ENCODE measurements around the gene EVI2A. TPM values are rescaled to one million over a fixed set of nuclear protein-coding genes. Genes with fewer than 3 reads are reported as not detected.

The EVI2A gene
- total RNA-seq, 1 experiment from 2014 or later = not detected

DNA sequence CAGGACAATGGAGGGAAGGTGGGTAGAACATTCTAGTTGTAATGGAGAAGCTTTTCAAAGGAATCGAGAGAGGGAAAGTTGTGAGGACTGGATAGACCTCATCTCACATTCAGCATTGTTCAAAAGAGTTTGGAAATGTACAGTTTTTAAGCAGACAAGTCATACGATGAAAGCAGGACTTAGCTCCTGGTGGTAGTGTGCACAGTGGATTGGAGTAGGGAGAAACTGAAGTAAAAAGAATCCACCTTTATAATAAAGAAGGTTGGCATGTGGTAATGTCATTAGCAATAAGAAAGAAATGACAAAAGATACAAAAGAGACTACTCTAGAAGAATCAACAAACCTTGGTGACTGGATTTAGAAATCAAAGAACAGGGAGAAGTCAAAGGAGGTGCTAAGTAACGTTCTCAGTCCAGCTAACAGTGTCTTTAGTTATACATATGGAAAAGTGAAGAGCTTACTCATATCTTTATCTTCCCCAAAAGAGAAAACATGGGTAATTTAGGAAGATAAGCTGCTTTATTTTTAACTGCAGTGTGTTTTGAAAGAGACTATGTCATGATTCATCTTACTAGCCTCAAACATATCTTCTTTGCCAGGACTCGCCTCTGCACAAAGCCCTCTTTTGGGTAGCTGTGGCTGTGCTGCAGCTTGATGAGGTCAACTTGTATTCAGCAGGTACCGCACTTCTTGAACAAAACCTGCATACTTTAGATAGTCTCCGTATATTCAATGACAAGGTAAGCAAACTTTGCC, 18.7 kb upstream of the EVI2A start:
- CTCF ChIA-PET = interaction anchor here (0.6 to 0.7 kb wide), 2 partner anchors 150 to 595 kb away, joined by 4 to 6 read pairs; no protein-coding TSS in a partner anchor
- H3K9me3 Mint-ChIP-seq (ENCODE audit: low read depth, unreplicated experiment) = no peaks in the 10 kb centered on the region
- H3K4me3 Mint-ChIP-seq (ENCODE audit: low read depth, unreplicated experiment) = no peak overlapping the region
- intact Hi-C loops (cut with micrococcal nuclease; ENCODE audit: unreplicated experiment) = no loop called here
- H3K4me1 Mint-ChIP-seq (ENCODE audit: low read depth, unreplicated experiment) = no peaks in the 10 kb centered on the region
- H3K27ac Mint-ChIP-seq (ENCODE audit: unreplicated experiment) = no peak overlapping the region
- DNase-seq = no peak
- H3K36me3 Mint-ChIP-seq (ENCODE audit: insufficient read depth, unreplicated experiment) = peaks cover 4% of the 10 kb centered on the region
- no TSS peak for BruUV-seq (replicated peaks)
- TF ChIP-seq, protein P1, sequence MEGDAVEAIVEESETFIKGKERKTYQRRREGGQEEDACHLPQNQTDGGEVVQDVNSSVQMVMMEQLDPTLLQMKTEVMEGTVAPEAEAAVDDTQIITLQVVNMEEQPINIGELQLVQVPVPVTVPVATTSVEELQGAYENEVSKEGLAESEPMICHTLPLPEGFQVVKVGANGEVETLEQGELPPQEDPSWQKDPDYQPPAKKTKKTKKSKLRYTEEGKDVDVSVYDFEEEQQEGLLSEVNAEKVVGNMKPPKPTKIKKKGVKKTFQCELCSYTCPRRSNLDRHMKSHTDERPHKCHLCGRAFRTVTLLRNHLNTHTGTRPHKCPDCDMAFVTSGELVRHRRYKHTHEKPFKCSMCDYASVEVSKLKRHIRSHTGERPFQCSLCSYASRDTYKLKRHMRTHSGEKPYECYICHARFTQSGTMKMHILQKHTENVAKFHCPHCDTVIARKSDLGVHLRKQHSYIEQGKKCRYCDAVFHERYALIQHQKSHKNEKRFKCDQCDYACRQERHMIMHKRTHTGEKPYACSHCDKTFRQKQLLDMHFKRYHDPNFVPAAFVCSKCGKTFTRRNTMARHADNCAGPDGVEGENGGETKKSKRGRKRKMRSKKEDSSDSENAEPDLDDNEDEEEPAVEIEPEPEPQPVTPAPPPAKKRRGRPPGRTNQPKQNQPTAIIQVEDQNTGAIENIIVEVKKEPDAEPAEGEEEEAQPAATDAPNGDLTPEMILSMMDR (IDR thresholded peaks at IDR 0.05; ENCODE audit: unreplicated experiment) = no peak
- H3K27me3 Mint-ChIP-seq (ENCODE audit: unreplicated experiment) = no peaks in the 10 kb centered on the region

- intact Hi-C loops (cut with micrococcal nuclease; ENCODE audit: unreplicated experiment) = no loop called here
- Mint-ChIP-seq H3K27ac (ENCODE audit: unreplicated experiment) (no peak overlapping the region), H3K36me3 (ENCODE audit: insufficient read depth, unreplicated experiment) (no peaks in the 10 kb centered on the region), H3K4me1 (ENCODE audit: low read depth, unreplicated experiment) (no peaks in the 10 kb centered on the region), H3K9me3 (ENCODE audit: low read depth, unreplicated experiment) (no peaks in the 10 kb centered on the region), H3K4me3 (ENCODE audit: low read depth, unreplicated experiment) (no peak overlapping the region), H3K27me3 (ENCODE audit: unreplicated experiment) (no peaks in the 10 kb centered on the region)
- DNase-seq = no peak
- TF ChIP-seq, protein P1 (IDR thresholded peaks at IDR 0.05; ENCODE audit: unreplicated experiment) = no peak
- CTCF ChIA-PET = no interaction called here
- BruUV-seq (replicated peaks) = no TSS peak
Measured at GRCh38 chr17:31329221-31329620, 7.8 kb upstream of the EVI2A start.

DNA sequence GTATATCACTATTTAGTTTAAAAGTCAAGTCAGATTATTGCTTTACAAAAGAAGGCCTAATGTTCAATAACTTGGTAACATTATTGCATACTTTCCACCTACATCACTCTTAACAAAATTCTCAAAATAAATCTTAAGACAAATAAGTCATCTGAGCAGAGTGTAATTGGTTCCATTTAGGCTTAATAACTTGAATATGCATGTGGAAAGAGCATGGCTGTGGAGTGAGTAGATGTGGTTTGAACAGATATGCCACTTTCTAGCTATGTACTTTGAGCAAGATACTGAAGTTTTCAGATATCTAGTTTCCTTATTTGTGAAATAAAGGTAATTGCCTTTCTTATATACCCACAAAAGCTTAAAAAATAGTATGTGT, 6.7 kb upstream of the EVI2A start:
- DNase-seq = no peak
- TF ChIP-seq, protein P1 (IDR thresholded peaks at IDR 0.05; ENCODE audit: unreplicated experiment) = no peak
- no peak overlapping the region for H3K27ac Mint-ChIP-seq (ENCODE audit: unreplicated experiment)
- H3K4me1 Mint-ChIP-seq (ENCODE audit: low read depth, unreplicated experiment) = no peaks in the 10 kb centered on the region
- BruUV-seq (replicated peaks) = no TSS peak
- no peaks in the 10 kb centered on the region for H3K9me3 Mint-ChIP-seq (ENCODE audit: low read depth, unreplicated experiment)
- H3K27me3 Mint-ChIP-seq (ENCODE audit: unreplicated experiment) = no peaks in the 10 kb centered on the region
- no peaks in the 10 kb centered on the region for H3K36me3 Mint-ChIP-seq (ENCODE audit: insufficient read depth, unreplicated experiment)
- H3K4me3 Mint-ChIP-seq (ENCODE audit: low read depth, unreplicated experiment) = no peak overlapping the region
- CTCF ChIA-PET = no interaction called here
- intact Hi-C loops (cut with micrococcal nuclease; ENCODE audit: unreplicated experiment) = no loop called here

DNA sequence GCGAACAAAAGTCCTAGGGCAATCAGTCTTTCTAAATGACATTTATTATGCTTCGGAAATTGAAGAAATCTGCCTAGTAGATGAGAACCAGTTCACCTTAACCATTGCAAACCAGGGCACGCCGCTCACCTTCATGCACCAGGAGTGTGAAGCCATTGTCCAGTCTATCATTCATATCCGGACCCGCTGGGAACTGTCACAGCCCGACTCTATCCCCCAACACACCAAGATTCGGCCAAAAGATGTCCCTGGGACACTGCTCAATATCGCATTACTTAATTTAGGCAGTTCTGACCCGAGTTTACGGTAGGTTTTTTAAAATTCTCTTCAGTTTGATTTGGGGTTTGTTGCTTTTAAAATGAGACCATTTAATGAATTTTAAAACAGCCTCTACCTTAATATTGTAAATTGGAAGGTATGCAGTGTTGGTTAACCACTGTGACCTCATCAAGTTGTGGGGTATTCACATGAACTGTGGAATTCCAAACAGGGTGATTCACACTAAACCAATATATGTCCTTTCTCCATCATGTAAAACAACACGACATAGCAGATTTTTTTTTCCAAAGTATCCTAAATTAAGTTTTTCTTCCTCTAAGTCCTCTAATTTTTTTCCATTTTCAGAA, 6.2 kb upstream of the EVI2A start:
- no peaks in the 10 kb centered on the region for H3K4me1 Mint-ChIP-seq (ENCODE audit: low read depth, unreplicated experiment)
- H3K9me3 Mint-ChIP-seq (ENCODE audit: low read depth, unreplicated experiment) = no peaks in the 10 kb centered on the region
- H3K4me3 Mint-ChIP-seq (ENCODE audit: low read depth, unreplicated experiment) = no peak overlapping the region

More for the DNA sequence above, 6.2 kb upstream of the EVI2A start:
- intact Hi-C loops (cut with micrococcal nuclease; ENCODE audit: unreplicated experiment) = no loop called here
- BruUV-seq (replicated peaks) = no TSS peak
- DNase-seq = no peak
- H3K27me3 Mint-ChIP-seq (ENCODE audit: unreplicated experiment) = no peaks in the 10 kb centered on the region
- CTCF ChIA-PET = no interaction called here
- no peaks in the 10 kb centered on the region for H3K36me3 Mint-ChIP-seq (ENCODE audit: insufficient read depth, unreplicated experiment)
- TF ChIP-seq, protein P1 (IDR thresholded peaks at IDR 0.05; ENCODE audit: unreplicated experiment) = no peak
- H3K27ac Mint-ChIP-seq (ENCODE audit: unreplicated experiment) = no peak overlapping the region

All from Calu3 (cell line).